PC-3 (cell line): ENCODE data around the gene ALPK3.

Experiments used
- EZH2 ChIP-seq: fragments of 300-600 bp; sonication (generic); IDR thresholded peaks from one replicate; pipeline ENCODE4 v1.6.1; 2017; ENCODE audit warnings: antibody characterized with exemption, mild to moderate bottlenecking, low read length; ENCODE audit not compliant: unreplicated experiment
- EZH2phosphoT487 ChIP-seq: fragments of 300-600 bp; sonication (generic); IDR thresholded peaks from 2 replicates; pipeline ENCODE4 v1.6.1; 2018; ENCODE audit warnings: mild to moderate bottlenecking, antibody characterized with exemption, low read length, borderline replicate concordance
- TF ChIP-seq, protein P1 (sequence below): fragments of 300-600 bp; sonication (generic); conservative IDR thresholded peaks from 2 replicates; pipeline ENCODE4 v1.5.1; 2017; ENCODE audit warnings: antibody characterized with exemption, low read depth, mild to moderate bottlenecking, low read length

DNA sequence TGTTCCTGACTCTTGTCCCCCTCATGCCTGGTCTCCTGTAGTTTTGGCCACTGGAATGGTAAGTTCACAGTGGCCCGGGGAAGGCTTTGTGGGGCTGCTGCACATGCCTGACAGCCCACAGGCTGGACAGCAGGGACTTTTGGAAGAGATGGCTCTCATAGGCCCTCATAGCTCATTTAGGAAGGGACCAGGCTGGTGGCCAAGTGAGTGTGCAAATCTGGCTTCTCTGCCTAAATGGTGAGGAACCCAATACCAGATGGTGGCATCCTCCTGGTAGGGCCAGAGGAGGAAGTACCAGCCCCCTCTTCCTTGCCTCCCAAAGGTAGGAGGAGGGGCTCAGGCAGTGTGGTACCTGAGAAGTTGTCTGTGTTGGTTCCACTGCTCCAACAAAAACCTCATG lies 25.6 kb downstream of the ALPK3 start:
- TF ChIP-seq, protein P1, sequence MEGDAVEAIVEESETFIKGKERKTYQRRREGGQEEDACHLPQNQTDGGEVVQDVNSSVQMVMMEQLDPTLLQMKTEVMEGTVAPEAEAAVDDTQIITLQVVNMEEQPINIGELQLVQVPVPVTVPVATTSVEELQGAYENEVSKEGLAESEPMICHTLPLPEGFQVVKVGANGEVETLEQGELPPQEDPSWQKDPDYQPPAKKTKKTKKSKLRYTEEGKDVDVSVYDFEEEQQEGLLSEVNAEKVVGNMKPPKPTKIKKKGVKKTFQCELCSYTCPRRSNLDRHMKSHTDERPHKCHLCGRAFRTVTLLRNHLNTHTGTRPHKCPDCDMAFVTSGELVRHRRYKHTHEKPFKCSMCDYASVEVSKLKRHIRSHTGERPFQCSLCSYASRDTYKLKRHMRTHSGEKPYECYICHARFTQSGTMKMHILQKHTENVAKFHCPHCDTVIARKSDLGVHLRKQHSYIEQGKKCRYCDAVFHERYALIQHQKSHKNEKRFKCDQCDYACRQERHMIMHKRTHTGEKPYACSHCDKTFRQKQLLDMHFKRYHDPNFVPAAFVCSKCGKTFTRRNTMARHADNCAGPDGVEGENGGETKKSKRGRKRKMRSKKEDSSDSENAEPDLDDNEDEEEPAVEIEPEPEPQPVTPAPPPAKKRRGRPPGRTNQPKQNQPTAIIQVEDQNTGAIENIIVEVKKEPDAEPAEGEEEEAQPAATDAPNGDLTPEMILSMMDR = no peak
- TF ChIP-seq EZH2phosphoT487 (no peak), EZH2 (no peak)
